Thymus (tissue), 11 donors: ENCODE measurements around the gene OTOP3. TPM values are rescaled to one million over a fixed set of nuclear protein-coding genes. Genes with fewer than 3 reads are reported as not detected.

Source experiments
- DNase-seq, 9 donors: peaks; one replicate each; pipeline ENCODE4 v3.0.0-alpha.2; 2013; ENCODE audit warnings: low spot score in 9 of 9, low read depth in 6 of 9, missing footprints in 1 of 9
- H3K27ac ChIP-seq, 2 donors: one replicate each; pipeline ENCODE4 v1.5.1; 2013; ENCODE audit warnings: control low read depth in 1 of 2, low read depth in 1 of 2, low read length in 1 of 2, mild to moderate bottlenecking in 1 of 2, moderate library complexity in 1 of 2
- H3K27me3 ChIP-seq, 2 donors: one replicate each; pipeline ENCODE4 v1.5.1; 2013; ENCODE audit warnings: low read length in 1 of 2; ENCODE audit not compliant: control insufficient read depth in 2 of 2, insufficient read depth in 1 of 2
- H3K36me3 ChIP-seq, 2 donors: one replicate each; pipeline ENCODE4 v1.5.1; 2013; ENCODE audit warnings: low read length in 1 of 2, mild to moderate bottlenecking in 1 of 2, moderate library complexity in 1 of 2; ENCODE audit not compliant: control insufficient read depth in 2 of 2, insufficient read depth in 2 of 2
- H3K4me1 ChIP-seq, 2 donors: one replicate each; pipeline ENCODE4 v1.5.1; 2013; ENCODE audit warnings: low read length in 2 of 2; ENCODE audit not compliant: control insufficient read depth in 2 of 2, insufficient read depth in 2 of 2
- H3K4me3 ChIP-seq, 2 donors: one replicate each; pipeline ENCODE4 v1.5.1; 2013; ENCODE audit warnings: low read length in 2 of 2, control low read depth in 1 of 2, mild to moderate bottlenecking in 1 of 2
- H3K9me3 ChIP-seq, 2 donors: one replicate each; pipeline ENCODE4 v1.5.1; 2013; ENCODE audit warnings: low read length in 1 of 2, mild to moderate bottlenecking in 1 of 2; ENCODE audit not compliant: control insufficient read depth in 2 of 2, insufficient read depth in 1 of 2
- WGBS: extraction: QIAGEN DNeasy Blood & Tissue Kit; methylation state at CpG from one replicate; pipeline ENCODE4 v1.1.7; 2013; 5-methylcytosine and 5-hydroxymethylcytosine counted together
- polyA plus RNA-seq: library from polyadenylated mRNA; stranded (reverse); fragments of 200-250 nt; gene quantifications from one replicate; pipeline ENCODE4 v1.2.3, GENCODE V29; 2013
- total RNA-seq: library from RNA; stranded (reverse); fragments of 120-200 nt; gene quantifications from one replicate; pipeline ENCODE4 v1.2.4, GENCODE V29; 2013
- donor health status: healthy.

The OTOP3 gene
- total and polyA plus RNA-seq, 2 donors: under 0.01 to 0.05 TPM

DNA sequence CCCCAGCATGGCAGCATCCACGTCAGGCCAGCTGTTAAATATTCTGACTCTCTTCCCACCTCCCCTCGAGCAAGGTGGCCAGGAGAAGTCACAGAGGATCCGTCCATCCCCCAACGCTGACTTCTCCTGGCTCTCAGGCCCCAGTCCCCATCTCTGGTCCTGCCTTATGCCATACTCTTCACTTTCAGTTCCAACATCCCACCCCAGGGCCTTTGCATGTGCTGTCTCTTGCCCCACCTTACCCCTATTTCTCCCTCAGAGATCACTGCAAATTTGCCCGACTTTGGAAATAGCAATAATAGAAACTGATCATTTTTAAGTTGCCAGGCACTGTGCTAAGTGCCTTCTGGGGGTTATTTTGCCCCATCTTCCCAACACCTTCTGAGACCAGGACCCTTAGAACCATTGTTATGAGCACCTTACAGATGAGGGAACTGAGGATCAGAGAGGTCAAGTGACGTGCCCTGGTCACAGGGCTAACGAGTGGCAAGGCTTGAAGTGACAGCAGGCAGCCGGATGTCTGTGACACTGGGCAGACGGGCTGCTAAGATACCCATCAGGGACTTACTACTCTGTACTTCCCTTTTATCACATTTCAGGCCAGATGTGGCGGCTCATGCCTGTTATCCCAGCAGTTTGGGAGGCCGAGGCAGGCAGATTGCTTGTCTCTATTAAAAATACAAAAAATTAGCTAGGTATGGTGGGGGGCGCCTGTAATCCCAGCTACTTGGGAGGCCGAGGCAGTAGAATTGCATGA, 19.1 kb downstream of the OTOP3 start:
- H3K27ac ChIP-seq: no peak overlapping the region
- 76% methylated on average over 13 of the region's 13 CpGs for WGBS
- H3K27me3 ChIP-seq: peaks cover 0 to 43% of the 10 kb centered on the region in 2 donors
- peaks cover 0 to 5% of the 10 kb centered on the region in 2 donors for H3K9me3 ChIP-seq
- H3K4me3 ChIP-seq: no peak overlapping the region
- no peaks in the 10 kb centered on the region for H3K36me3 ChIP-seq
- H3K4me1 ChIP-seq: no peaks in the 10 kb centered on the region
- no peak for DNase-seq

GRCh38 chr17:74956093-74956492, 20.4 kb downstream of the OTOP3 start:
- no peaks in the 10 kb centered on the region for H3K9me3 ChIP-seq
- peaks cover 0 to 2% of the 10 kb centered on the region in 2 donors for H3K4me1 ChIP-seq
- no peak overlapping the region for H3K27ac ChIP-seq
- H3K27me3 ChIP-seq: peaks cover 0 to 35% of the 10 kb centered on the region in 2 donors
- 88% methylated on average over 4 of the region's 4 CpGs for WGBS
- no peak overlapping the region for H3K4me3 ChIP-seq
- DNase-seq: no peak
- no peaks in the 10 kb centered on the region for H3K36me3 ChIP-seq

GRCh38 chr17:74957935-74958740, 22.4 kb downstream of the OTOP3 start:
- H3K4me3 ChIP-seq: no peak overlapping the region
- no peaks in the 10 kb centered on the region for H3K9me3 ChIP-seq
- H3K4me1 ChIP-seq: peaks cover 0 to 2% of the 10 kb centered on the region in 2 donors
- no peak overlapping the region for H3K27ac ChIP-seq
- H3K36me3 ChIP-seq: no peaks in the 10 kb centered on the region
- WGBS: 57% methylated on average over 33 of the region's 33 CpGs
- peak in 4 of 9 donors; percentile 53 to 73 (median 64) for DNase-seq
- H3K27me3 ChIP-seq: peaks cover 0 to 22% of the 10 kb centered on the region in 2 donors

- WGBS: 84% methylated on average over 14 of the region's 14 CpGs
- no peak overlapping the region for H3K27ac ChIP-seq
- no peak for DNase-seq
- H3K27me3 ChIP-seq: peaks cover 0 to 15% of the 10 kb centered on the region in 2 donors
- H3K9me3 ChIP-seq: no peaks in the 10 kb centered on the region
- H3K4me3 ChIP-seq: no peak overlapping the region
- peaks cover 0 to 2% of the 10 kb centered on the region in 2 donors for H3K4me1 ChIP-seq
- H3K36me3 ChIP-seq: no peaks in the 10 kb centered on the region
Measured at GRCh38 chr17:74959826-74960515, 24.3 kb downstream of the OTOP3 start.

DNA sequence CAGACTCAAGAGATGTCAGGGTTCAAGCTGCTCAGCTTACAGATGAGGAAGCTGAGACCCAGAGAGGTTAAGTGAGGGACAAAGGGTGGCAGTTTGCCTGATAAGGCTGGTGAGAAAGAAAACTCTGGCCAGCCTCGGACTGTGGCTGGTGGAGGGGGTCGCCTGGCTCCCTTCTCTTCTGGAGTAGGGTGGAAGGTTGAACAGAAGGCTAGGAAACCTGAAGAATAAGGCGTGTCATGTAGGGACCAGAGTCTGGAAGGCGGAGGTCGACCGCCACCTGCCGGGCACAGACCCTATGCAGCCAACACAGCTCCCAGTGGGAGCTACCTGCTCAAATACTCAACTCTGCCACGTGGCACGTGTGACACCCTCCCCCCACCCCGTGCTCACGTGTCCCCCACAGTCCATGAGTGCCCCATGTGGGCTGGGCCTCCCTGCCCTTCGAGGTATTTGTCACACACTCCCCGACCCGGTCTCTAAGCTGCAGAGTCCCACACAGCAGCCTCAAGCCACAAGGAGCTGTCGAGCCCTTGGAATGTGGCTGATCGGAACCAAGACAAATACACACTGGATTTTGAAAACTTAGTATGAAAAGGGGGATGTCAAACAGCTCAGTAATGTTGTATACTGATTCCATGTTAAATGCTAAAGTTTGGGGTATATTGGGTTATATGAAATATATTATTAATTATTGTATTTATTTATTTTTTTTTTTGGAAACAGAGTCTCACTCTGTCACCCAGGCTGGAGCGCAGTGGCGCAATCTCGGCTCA, 25.1 kb downstream of the OTOP3 start:
- Histone ChIP-seq H3K4me1 (peaks cover 0 to 2% of the 10 kb centered on the region in 2 donors), H3K27me3 (peaks cover 0 to 15% of the 10 kb centered on the region in 2 donors), H3K4me3 (no peak overlapping the region), H3K9me3 (no peaks in the 10 kb centered on the region), H3K27ac (no peak overlapping the region), H3K36me3 (no peaks in the 10 kb centered on the region)
- WGBS: 42% methylated on average over 19 of the region's 19 CpGs
- peak in 3 of 9 donors; percentile 39 to 60 (median 42) for DNase-seq

GRCh38 chr17:74961657-74962350, 26.1 kb downstream of the OTOP3 start:
- H3K27ac ChIP-seq: no peak overlapping the region
- 55% methylated on average over 23 of the region's 23 CpGs for WGBS
- H3K9me3 ChIP-seq: no peaks in the 10 kb centered on the region
- H3K4me3 ChIP-seq: no peak overlapping the region
- H3K27me3 ChIP-seq: peaks cover 0 to 15% of the 10 kb centered on the region in 2 donors
- H3K4me1 ChIP-seq: peaks cover 0 to 2% of the 10 kb centered on the region in 2 donors
- peak in 7 of 9 donors; percentile 60 to 85 (median 71) for DNase-seq
- H3K36me3 ChIP-seq: no peaks in the 10 kb centered on the region

DNA sequence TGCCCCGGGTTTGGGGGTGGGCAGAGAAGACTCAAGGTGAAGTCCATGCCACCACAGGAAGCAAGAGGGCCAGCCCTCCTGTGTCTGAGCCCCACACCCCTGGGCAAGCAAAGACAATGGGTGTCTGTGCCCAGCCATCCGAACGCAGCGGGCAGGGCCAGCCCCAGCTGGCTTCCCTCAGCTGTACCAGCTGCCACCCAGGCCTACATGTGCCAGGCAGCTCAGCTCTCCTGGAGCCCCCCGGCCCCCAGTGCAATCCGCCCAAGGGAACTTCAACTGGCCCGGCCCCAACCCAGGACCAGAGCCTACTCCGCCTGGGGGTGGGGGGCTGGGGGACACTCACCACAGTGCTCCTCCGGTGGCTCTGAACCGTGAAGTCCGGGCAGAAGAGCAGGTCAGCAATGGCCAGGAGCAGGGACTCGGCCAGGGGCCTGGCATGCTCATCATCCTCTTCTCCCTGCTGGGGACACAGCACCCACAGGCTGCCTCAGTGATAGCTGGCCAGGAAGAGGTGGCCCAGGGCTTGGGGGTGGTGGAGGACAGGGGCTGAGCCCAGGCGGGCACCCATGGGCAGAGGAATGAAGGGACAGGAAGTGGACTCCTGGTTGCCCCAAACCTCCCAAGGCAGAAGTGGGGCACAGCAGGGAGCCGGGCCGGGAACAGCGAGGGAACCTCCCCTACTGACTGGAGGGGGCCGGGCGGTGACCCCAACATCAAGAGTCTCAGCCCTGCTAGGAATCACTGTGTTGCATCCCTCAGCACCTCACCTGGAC, 27.1 kb downstream of the OTOP3 start:
- Histone ChIP-seq H3K27ac (no peak overlapping the region), H3K9me3 (no peaks in the 10 kb centered on the region), H3K36me3 (no peaks in the 10 kb centered on the region), H3K27me3 (peaks cover 0 to 15% of the 10 kb centered on the region in 2 donors), H3K4me3 (no peak overlapping the region), H3K4me1 (peaks cover 0 to 2% of the 10 kb centered on the region in 2 donors)
- WGBS: 94% methylated on average over 18 of the region's 18 CpGs
- no peak for DNase-seq
